Measurements from ENCODE around the gene TBC1D17.

The TBC1D17 gene

DNA sequence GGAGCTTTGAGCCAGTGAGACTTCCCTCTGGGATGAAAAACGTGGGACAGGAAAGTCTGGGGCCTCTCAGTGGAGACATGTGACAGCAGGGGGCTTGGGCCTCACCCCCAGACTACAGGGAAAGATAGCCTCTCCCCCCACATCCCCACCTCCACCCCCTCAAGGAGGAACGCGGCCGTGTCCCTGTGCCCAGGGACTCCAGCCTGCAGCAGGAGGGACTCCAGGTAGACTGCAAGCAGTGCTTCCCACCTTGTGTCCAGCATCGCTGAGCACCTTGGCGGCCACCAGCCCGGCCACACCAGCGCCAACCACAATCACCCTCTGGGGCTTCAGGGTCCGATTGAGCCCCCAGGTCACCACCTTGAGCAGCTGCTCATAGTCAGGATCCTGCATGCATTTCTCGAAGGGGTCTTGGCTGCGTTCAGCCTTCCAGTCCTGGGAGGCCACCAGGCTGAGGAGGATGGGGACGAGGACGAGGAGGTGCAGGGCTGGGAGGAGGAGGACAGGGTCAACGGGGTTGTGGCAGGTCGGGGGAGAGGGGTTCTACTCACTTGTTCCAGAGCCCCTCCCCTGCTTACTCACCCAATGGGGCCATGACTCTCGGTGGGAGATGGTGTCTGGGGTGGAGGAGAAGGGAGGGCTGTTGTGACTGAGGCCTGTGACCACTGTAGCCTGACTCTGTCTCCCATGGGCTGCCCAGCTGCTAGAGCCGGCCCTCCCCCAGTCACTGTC lies 18.2 kb downstream of the TBC1D17 start:
- no peak for DNase-seq

DNA sequence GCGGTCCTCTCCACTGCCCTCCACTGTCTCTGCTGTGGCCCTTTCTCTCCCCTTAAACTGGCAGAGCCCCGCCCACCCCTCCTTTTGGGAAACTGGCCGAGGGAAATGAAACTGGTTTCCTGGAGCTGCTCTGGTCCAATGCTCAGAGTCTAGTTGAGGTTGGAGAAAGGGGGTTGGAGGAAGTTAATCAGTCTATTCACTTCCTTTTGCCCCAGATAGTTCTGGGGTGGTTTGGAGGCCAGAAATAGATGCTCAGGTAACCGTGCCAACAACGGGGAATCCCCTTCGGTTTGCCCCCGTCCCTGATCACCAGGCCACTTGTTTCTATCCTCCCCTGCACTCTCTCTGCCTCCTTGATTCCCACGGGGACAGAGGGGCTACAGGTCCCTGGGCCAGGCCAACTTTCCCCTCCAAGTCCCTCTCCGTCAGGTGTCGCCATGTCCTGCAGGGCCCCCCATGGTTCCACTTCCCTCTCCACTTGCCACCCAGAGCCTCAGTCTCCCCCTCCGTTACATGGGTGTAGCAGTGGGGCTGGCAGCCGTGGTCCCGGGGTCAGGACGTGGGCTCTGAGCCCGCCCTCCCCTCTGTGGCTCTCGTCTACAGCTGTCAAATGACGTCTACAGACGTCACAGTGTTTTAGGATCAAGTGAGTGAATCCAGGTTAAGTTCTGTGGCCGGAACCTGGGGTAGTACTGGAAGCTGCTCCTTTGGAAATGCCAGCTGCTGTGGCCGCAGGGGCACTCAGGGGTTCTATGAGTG lies 19.5 kb downstream of the TBC1D17 start, which contains the start of gene IL4I1:
Gene IL4I1 (minus strand): TSS at position 25 of the 759 bp plus-strand sequence. CDS start 727 bp downstream, outside the sequence.
- DNase-seq, result no peak

DNA sequence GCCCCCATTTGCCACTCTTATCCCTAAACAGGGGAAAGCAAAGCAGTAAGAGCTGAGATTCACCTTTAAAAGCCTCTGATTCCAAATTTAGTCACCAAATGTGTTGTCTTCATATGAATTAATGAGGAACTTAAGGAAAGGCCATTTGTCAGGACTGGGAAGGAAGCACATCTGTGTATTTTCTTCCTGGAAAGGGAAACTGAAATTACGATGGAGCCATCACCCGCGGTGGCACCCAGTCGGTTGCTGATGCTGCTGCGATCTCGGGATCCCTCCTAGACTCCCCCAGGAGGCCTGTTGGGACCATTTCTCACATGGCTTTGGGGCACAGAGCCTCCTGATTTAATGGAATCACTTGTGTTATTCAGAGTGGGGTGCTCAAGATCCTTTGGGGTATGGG lies 26.6 kb downstream of the TBC1D17 start:
- no peak for DNase-seq

DNA sequence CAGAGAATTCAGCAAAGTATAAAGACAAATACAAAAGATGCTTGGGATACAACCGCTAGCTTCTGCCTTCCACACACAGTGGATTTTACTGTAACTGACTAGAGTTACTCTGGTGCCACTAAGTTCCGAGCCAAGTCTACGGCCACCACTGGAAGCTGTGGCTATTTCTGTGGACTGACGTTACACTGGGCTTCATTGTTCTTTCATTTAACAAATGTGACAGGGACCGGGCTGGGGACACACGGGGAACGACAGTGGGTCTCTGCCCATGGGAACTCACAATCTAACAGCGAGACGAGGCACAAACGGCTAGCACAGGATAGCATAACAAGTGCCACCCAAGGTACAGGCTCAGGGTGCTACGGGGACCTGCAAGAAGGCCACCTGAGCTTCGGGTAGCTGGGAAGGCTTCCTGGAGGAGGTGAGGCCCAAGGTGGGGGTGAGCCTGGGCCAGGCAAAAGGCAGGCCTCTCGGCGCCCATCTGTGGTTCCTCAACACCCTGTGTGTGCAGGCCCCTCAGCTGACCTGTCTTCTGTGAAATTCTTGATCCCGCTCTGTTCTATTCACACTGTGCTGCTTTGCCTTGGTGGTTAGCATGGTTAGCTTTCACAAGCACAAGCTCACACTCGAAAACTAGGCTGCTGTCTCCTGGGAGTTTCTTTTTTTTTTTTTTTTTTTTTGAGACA lies 29.5 kb downstream of the TBC1D17 start:
- DNase-seq, result no peak

DNA sequence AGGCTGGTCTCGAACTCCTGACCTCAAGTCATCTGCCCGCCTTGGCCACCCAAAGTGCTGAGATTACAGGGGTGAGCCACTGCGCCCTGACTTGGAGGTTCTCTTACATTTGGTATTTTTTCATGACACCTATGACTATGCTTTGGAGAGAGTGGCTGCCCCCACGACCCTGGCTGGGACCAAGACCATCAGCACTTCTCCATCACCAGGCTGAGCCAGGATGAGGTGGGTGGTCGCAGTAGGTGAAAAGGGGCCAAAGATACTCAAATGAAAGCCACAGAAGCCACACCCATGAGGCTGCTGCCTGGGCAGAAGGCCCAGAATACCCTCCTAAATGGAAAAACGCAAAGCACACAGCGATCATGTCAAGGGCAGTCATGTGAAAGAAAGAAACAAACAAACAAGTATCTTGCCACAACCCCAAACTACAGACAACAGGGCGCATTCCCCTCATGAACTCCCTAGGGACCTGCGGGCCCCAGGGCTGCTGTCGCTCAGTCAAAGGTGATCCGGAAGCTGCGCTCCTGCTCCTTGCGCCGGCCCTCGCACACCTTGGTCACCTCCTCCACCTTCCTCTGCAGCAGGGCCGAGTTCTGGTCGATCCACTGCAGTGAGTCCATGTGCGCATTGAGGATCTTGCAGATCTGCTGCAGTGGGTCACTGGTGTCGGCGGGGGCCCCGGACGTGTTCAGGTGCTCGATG lies 30.4 kb downstream of the TBC1D17 start:
- DNase-seq, result no peak

DNA sequence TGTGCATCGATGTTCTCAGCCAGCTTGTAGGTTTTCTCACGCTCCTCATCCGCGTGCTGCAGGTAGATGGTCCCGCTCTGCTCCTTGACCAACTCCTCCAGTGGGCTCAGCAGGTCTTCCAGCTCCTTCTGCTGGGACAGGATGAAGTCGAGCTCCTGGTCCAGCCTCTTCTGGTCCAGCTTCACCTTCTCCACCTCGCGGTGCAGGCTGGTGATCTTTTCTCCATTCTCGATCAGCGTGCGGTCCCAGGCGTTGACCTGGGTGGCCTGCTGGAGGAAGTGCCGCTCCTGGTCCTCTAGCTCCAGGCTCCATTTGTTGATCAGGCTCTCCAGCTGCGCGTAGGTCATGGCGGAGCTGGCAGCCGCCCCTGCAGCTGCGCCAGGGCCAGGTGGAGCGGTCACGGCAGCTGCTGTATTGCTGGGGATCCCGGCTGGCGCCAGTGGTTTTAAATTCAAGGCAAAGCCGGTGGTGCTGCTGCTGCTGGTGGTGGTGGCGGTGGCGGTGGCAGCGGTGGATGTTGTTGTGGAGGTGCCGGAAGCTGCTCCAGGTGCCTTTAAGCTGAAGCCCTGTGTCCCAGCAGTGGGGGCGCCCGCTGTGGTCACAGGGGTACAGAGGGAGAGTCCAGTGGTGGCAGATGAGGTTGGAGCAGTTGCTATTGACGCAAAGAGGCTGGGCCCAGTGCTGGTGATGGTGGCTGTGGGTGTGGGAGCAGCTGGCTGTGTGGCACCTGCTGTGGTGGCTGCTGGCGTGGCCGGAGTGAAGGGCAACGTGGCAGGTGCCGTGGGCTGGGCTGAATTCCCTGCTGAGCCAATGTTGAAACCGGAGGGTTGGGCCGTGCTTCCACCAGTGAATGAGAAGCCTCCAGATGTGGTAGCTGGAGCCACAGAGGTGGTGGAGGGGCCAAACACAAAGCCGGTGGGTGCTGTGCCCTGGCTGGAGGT lies 31.2 kb downstream of the TBC1D17 start:
- no peak for DNase-seq

DNA sequence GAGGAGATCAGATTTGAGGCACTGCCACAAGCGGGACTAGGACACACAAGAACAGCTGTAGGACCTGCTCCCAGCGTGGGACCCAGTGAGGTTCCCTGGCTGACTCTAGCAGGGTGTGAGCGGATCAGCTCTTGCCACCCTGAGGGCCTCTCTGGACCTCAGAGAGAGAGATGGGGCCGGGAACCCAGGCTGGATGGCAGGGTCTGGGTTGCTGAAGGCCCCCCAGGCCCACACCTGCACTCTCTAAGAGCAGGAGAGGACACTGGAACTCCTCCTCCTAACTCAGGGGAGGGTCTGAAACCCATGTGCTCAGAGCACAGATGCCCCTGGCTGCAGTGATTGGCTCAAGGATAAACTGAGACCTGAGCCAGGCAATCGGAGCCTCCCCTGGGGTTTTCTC lies 32.7 kb downstream of the TBC1D17 start:
- no peak for DNase-seq

DNA sequence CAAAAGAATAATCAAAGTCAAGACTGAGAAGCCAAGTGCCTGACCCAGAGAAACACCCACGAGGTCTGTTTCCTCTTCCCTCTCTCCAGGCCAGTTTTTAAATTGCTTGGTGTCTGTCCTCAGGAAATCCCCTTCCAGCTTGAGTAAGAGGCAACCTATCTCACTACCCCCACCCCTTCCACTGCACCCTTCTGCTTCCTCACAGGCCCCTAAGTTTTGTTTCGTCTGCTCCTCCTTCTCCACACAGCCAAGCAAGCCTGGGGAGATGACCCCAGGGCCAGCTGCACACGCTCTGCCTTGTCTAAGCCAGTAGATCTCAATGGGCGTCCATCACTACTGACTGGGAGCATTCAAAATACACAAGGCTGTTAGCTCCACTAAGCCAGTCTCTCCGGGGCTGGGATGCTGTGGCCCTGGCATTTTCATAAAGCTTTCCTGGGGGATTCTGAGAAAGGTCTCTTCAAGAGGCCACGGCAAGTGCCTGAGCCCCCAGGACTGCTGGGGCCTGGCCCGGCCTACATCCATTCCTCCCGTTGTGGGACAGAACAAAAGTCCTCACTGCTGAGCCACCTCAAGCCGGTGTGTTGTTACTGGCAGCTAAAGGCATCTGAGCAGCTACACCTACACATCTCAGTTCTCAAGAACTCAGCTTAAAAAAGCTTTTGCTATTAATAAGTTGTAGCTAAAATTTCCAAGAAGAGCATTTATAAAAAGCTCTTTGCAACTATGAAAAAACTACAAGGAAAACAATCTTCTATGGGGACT lies 34.1 kb downstream of the TBC1D17 start:
- DNase-seq, result no peak

DNA sequence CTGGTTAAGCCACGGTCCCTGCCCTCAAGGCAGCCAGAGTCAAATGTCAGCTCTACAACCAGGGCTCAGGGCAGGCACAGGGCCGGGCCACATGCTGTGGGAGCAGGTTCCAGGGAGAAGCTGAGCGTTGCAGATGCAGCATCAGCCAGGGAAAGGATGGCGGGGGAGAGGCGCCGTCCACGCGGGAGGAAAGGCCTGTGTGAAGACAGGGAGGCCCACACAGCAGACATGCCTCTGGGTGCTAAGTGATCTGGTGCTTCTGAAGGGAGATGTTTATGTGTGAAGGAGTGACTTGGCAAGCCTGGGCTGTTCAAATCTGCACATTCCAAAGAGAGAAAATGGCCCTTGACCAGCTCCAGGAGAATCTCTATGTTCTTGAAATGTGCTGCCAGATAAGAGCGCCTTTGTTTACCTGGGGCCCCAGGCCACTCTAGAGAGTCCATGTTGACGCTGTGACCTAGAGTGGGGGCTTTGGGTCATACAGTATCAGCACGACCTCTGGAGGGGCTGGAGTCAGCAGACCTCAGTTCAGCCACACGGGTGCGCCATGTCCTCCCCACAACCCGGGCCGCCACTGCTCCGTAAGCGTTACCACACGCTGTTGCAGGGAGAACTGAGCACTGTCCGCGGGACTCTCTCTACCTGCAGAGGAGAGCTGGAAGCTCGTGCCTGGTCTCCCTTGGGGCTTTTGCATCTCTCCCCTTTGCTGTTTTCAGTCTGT lies 35.6 kb downstream of the TBC1D17 start:
- DNase-seq, result no peak

DNA sequence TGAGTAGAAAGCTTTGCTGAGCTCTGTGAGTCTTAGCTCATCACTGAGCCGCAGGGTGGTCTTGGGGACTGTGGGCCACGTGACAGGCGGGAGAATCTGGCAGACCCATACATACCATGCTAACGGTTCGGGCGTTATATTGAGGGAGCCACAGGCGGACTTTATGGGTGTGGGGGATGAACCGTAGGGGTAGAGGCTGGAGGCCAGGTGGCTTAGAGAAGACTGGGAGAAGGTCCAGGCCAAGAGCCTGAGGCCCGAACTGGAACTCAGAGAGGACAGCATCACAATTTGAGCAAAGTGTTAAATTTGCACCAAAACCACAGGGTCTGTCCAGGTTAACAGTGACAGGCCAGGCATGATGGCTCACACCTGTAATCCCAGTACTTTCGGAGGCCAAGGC lies 36.2 kb downstream of the TBC1D17 start:
- DNase-seq, result no peak

DNA sequence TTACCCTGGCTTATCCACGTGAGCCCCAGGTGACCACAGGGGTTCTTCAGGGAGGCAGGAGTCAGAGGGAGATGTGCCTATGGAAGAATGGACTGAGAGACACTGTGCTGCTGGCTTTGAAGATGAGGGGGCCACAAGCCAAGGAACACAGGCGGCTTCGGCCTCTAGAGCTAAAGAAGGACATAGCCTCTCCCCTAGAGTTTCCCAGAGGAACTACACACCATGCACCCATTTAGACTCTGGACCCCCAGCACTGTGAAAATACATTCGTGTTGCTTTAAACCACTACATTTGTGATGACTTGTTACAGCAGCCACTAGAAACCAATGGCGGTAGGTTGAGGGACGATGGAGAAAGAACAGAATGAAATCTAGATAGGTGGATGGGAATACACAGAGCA lies 37.8 kb downstream of the TBC1D17 start:
- no peak for DNase-seq

DNA sequence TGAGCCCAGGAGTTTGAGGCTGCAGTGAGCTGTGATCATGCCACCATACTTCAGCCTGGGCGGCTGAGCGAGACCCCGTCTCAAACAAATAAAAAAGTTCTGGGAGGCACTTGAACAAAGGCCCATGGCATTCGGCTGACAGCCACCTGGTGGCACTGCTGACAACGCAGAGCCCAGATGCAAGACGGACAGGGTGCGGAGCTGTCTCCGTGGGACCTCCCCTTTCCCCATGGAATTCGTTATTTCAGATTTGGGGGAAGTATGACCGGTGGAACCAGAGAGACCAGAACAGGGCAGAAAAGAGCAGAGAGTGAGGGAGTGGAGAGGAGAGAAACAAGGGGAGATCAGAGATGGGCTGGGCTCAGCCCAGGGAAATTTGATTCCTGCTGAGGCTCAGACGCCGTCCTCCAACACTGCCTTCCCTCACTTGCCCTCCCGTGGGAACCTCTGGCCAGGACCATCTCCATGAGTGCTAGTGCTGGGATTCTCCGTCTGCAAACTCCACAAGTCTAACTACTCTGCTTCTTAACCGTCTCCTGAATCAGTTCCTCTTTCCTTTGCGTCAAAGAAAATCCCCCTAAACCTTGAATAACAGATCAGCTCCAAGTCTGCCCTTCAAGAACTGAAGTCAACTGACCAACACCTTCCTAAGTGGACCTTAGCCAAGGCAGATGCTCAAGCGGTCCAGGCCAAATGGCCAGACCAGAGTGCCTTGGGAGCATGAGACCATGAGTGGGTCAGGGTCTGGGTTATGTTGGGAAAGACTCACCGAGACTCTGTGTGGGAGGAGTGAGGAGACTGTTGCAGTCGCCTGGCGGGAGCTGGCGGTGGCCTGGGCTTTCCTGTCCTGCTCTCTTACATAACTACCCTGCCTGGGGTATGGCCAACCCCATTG lies 39.6 kb downstream of the TBC1D17 start:
- DNase-seq, result no peak

DNA sequence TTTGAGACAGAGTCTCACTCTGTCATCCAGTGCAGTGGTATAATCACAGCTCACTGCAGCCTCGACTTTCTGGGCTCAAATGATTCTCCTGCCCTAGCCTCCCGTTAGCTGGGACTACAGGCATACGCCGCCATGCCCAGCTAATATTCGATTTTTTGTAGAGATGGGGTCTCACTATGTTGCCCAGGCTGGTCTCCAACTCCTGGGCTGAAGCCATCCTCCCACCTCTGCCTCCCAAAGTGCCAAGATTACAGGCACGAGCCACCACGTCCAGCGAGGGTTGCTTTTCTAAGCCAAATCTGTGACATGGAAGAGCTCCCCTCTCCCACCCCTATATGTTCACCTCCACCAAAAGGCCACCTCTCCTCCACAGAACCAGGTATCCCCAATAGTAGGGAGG lies 40.6 kb downstream of the TBC1D17 start:
- DNase-seq, result no peak

DNA sequence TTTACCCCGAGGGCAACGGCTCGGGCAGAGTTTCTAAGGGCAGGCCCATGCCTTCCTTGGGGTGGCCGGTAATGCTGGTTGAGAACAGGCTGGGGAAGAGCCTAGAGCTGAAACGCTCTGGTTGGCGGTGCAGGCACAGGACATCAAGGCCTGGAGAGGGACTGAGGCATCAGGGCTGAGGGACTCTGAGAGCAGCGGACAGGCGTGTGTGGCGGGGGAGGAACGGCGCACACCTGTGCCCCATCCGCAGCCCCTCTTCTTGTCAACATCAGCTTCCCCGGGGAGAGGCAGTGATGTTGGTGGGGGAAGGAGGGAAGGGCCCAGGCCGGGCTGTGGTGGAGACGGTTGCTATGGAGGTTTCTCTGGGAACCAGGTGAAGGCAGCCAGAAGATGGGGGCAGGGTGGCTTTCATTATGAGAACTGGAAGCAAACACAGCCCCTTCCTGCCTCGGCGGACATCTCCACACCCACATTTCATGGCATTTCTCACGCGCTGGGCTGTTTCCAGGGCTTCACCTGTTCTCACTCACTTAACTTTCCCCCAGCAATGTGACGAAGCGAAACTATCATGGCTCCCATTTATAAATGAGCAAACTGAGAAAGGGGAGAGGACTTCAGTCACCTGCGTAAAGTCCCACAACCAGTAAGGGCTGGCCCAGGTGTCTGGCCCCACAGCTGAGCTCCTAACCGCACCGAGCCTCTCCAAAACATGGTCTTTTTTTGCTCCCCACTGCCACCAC lies 43.3 kb downstream of the TBC1D17 start:
- no peak for DNase-seq

DNA sequence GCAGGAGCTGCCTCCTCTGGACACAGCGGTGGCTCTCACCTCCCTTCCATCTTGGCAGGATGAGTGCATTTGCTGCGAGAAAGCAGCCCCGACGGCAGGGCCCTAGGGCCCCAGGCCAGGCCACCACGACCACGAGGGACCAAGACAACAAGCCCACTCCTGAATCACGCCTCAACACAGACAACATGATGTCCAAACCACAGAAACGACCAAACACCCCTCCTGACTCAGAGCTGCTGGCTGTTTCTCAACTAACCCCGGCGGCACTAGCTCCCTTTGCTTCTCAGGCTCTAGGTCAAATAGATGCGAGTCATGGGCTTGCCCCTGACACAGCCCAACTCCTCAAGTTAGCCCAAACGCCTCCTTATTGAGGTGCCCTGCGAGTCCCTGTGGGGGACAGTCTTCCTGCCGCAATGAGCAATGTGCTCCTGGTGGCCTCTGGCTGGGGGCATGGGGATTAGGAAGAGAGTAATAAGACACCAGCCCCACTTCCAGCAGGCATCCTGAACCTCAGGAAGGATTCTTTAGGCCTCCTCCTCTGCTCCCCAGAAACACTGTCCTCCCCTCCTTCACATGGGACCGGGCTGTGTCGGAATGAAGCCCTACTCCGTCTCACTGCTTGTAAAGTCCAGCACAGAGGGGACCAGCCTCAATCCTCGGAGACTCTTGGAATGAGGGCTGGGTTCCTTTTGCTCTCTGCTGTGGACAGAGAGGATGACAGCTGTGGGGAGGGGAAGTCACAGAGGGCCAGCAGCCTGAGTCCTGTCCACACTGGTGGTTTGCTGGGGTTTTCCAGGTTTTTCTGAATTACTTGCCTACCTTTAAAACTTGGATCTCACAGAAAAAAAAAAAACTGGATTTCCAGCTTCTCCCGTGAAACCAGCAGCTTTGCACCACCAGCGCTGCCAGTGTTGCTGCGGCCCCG lies 44.6 kb downstream of the TBC1D17 start:
- no peak for DNase-seq

DNA sequence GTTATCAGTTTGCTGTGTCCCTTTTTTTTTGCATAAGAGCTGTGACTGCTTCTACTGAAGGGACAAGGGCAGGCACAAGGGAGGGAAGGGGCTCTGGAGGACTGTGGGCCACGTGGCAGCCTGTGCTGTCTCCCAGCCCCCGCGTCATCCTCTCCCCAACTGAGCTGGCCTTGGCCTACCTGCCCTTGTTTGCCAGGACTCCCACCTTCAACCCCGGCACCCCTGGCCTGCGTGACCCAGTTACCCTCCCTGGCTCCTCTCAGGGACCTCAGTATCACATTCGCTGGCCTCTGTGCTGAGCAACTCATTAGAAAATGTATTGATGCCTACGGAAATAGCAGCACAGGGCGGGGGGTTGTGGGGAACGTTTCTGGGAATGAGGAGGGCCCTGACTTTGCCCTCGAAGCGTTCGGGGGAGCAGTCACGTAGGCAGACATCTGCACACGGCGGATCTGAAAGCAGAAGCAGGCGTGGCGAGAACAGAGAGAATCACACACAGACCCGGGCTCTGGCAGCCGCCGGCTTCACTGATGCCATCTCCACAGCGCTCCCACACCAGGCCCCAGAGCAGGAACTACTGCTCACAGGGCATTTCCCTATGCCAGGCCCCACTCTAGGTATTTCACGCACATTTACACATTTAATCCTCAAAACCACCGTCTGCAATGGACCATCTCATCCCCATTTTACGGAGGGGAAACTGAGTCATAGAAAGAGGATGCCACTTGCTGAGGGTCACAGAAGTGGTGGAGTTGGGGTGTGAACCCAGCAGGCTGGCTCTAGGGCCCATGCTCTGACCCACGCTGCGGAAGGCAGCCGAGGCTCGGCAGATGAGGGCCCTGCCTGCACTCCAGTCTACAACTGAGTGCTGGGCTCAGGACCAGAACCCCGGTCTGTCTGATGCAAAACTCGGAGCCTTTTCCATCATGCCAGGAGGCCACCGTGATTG lies 45.8 kb downstream of the TBC1D17 start:
- no peak for DNase-seq

Data from hematopoietic multipotent progenitor cell treated with erythropoietin and hydrocortisone succinate and interleukin-3 and kit ligand, for 6 days (in vitro differentiated cells).